Measurements from ENCODE around the gene SOS1.
"Not testable (repeated sequence)": the region's sequence is repeated elsewhere in the genome, so short reads cannot be mapped to it uniquely, and the experiment has no call there.

SOS1 gene

GRCh38 chr2:38945911-38946310 lies 174.9 kb downstream of the SOS1 start:
- no peak overlapping the region for H3K27ac Mint-ChIP-seq
- no peaks in the 10 kb centered on the region for H3K36me3 Mint-ChIP-seq (ENCODE audit: low read depth)
- no peak overlapping the region for H3K4me3 Mint-ChIP-seq

DNA sequence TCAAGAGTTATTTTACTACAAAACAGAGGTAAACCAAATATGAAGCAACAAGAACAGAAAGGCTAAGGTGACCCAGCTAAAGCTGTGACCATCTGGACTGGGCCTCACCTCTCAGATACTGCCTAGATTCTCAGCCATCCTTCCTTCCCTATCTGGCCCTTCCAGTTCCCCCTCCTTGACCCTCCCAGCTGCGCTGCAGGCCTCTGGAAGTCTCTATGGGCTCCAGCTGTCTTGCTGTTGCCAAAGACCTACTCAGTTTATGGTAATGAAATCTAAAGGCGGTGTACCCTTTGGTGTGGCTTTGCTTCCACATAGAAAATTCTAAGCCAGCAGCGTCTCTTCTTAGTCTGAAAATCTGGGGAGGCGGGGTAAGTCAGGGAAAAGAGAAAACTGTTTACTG lies 175.5 kb downstream of the SOS1 start:
- H3K36me3 Mint-ChIP-seq (ENCODE audit: low read depth): no peaks in the 10 kb centered on the region
- TF ChIP-seq CTCF (IDR thresholded peaks at IDR 0.05; ENCODE audit: unreplicated experiment in 3 of 3): no peak
- H3K4me3 Mint-ChIP-seq: no peak overlapping the region
- H3K4me1 Mint-ChIP-seq: no peaks in the 10 kb centered on the region
- H3K27ac Mint-ChIP-seq: no peak overlapping the region
- H3K9me3 Mint-ChIP-seq: no peaks in the 10 kb centered on the region
- no peaks in the 10 kb centered on the region for H3K27me3 Mint-ChIP-seq (ENCODE audit: low read depth)

More at GRCh38 chr2:38945911-38946310, 174.9 kb downstream of the SOS1 start:
- no peak for TF ChIP-seq CTCF (IDR thresholded peaks at IDR 0.05; ENCODE audit: unreplicated experiment in 3 of 3)
- Mint-ChIP-seq H3K27me3 (ENCODE audit: low read depth) (no peaks in the 10 kb centered on the region), H3K9me3 (no peaks in the 10 kb centered on the region), H3K4me1 (no peaks in the 10 kb centered on the region)

- no peak overlapping the region for H3K27ac Mint-ChIP-seq
- H3K36me3 Mint-ChIP-seq (ENCODE audit: low read depth): no peaks in the 10 kb centered on the region
- no peaks in the 10 kb centered on the region for H3K4me1 Mint-ChIP-seq
- no peak for TF ChIP-seq CTCF (IDR thresholded peaks at IDR 0.05; ENCODE audit: unreplicated experiment in 3 of 3)
- H3K9me3 Mint-ChIP-seq: no peaks in the 10 kb centered on the region
- no peak overlapping the region for H3K4me3 Mint-ChIP-seq
- H3K27me3 Mint-ChIP-seq (ENCODE audit: low read depth): no peaks in the 10 kb centered on the region
Measured at GRCh38 chr2:38943784-38944183, 177.1 kb downstream of the SOS1 start.

DNA sequence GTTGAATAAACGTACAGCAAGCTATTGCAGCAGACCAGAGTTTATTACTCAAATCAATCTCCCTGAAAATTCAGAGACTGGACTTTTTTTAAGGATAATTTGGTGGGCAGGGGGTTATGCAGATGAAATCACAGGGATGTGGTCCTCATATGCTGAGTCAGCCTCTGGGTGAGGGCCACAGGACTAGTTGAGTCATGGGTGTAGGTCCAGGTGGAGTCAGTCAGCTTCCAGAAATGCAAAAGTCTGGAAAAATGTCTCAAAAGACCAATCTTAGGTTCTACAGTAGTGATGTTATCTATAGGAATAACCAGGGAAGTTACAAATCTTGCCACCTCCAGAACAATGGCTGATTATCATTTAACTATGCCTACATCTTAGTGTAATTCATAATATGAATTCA lies 180.1 kb downstream of the SOS1 start:
- Mint-ChIP-seq H3K4me1 (no peaks in the 10 kb centered on the region), H3K27ac (no peak overlapping the region), H3K27me3 (ENCODE audit: low read depth) (no peaks in the 10 kb centered on the region), H3K9me3 (no peaks in the 10 kb centered on the region), H3K36me3 (ENCODE audit: low read depth) (no peaks in the 10 kb centered on the region), H3K4me3 (no peak overlapping the region)
- TF ChIP-seq CTCF (IDR thresholded peaks at IDR 0.05; ENCODE audit: unreplicated experiment in 3 of 3): no peak

GRCh38 chr2:38937548-38937947 lies 183.3 kb downstream of the SOS1 start:
- no peak for TF ChIP-seq CTCF (IDR thresholded peaks at IDR 0.05; ENCODE audit: unreplicated experiment in 3 of 3)
- no peaks in the 10 kb centered on the region for H3K9me3 Mint-ChIP-seq
- no peaks in the 10 kb centered on the region for H3K4me1 Mint-ChIP-seq
- H3K27ac Mint-ChIP-seq: no peak overlapping the region
- H3K27me3 Mint-ChIP-seq (ENCODE audit: low read depth): no peaks in the 10 kb centered on the region
- no peaks in the 10 kb centered on the region for H3K36me3 Mint-ChIP-seq (ENCODE audit: low read depth)
- no peak overlapping the region for H3K4me3 Mint-ChIP-seq

DNA sequence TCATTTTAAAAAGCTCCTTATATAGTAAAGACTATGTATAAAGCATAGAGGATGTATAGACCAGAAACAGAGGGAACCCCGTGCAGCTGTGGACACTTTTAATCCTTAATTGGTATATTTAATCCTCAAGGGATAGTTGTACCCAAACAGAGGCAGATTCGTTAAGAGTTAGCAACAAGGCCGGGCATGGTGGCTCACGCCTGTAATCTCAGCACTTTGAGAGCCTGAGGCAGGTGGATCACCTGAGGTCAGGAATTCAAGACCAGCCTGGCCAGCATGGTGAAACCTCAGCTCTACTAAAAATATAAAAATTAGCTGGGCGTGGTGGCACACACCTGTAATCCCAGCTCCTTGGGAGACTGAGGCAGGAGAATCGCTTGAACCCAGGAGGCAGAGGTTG lies 184.3 kb downstream of the SOS1 start:
- not testable (repeated sequence) for H3K36me3 Mint-ChIP-seq (ENCODE audit: low read depth); H3K27ac Mint-ChIP-seq; H3K4me3 Mint-ChIP-seq; H3K9me3 Mint-ChIP-seq; H3K4me1 Mint-ChIP-seq; H3K27me3 Mint-ChIP-seq (ENCODE audit: low read depth)
